Mesendoderm (in vitro differentiated cells): ENCODE data around the gene ASPG.

Source experiments
- DNase-seq: peaks from one replicate; pipeline ENCODE4 v3.0.0; 2013
- H2AK5ac ChIP-seq: 2 replicates; pipeline ENCODE4 v1.6.1; 2013; ENCODE audit warnings: low read length, inconsistent platforms
- H2BK120ac ChIP-seq: 2 replicates; pipeline ENCODE4 v1.6.1; 2013; ENCODE audit warnings: low read depth, mild to moderate bottlenecking, low read length, moderate library complexity, mixed read lengths
- H2BK15ac ChIP-seq: replicated peaks from 2 replicates; pipeline ENCODE4 v1.6.1; 2013; ENCODE audit warnings: low read depth, mild to moderate bottlenecking, moderate library complexity
- H2BK5ac ChIP-seq: 2 replicates; pipeline ENCODE4 v1.6.1; 2013; ENCODE audit warnings: low read length, inconsistent platforms
- H3K18ac ChIP-seq: 2 replicates; pipeline ENCODE4 v1.6.1; 2013; ENCODE audit warnings: mild to moderate bottlenecking, low read length, mixed read lengths
- H3K23ac ChIP-seq: one replicate; pipeline ENCODE4 v1.6.1; 2013; ENCODE audit warnings: low read length
- H3K27ac ChIP-seq: 2 replicates; pipeline ENCODE4 v1.5.1; 2013; ENCODE audit warnings: low read depth, mild to moderate bottlenecking, inconsistent platforms, low read length, moderate library complexity
- H3K27me3 ChIP-seq: 2 replicates; pipeline ENCODE4 v1.6.1; 2013; ENCODE audit warnings: low read length, control low read depth, mild to moderate bottlenecking, inconsistent platforms; ENCODE audit not compliant: insufficient read depth, poor library complexity
- H3K36me3 ChIP-seq: 2 replicates; pipeline ENCODE4 v1.6.1; 2013; ENCODE audit warnings: low read length, inconsistent platforms; ENCODE audit not compliant: control insufficient read depth, insufficient read depth
- H3K4ac ChIP-seq: one replicate; pipeline ENCODE4 v1.6.1; 2013; ENCODE audit warnings: low read depth, mild to moderate bottlenecking, low read length, moderate library complexity
- H3K4me1 ChIP-seq: 2 replicates; pipeline ENCODE4 v1.6.1; 2013; ENCODE audit warnings: low read depth, low read length, inconsistent platforms; ENCODE audit not compliant: control insufficient read depth
- H3K4me2 ChIP-seq: 2 replicates; pipeline ENCODE4 v1.6.1; 2013; ENCODE audit warnings: low read length
- H3K4me3 ChIP-seq: 2 replicates; pipeline ENCODE4 v1.5.1; 2013; ENCODE audit warnings: mild to moderate bottlenecking, low read length
- H3K56ac ChIP-seq: one replicate; pipeline ENCODE4 v1.6.1; 2013; ENCODE audit warnings: low read length
- H3K79me1 ChIP-seq: 2 replicates; pipeline ENCODE4 v1.6.1; 2013; ENCODE audit warnings: low read length, inconsistent platforms
- H3K79me2 ChIP-seq: 2 replicates; pipeline ENCODE4 v1.6.1; 2013; ENCODE audit warnings: mild to moderate bottlenecking, low read length; ENCODE audit not compliant: control insufficient read depth, insufficient read depth
- H3K9ac ChIP-seq: 2 replicates; pipeline ENCODE4 v1.6.1; 2013; ENCODE audit warnings: low read length, inconsistent platforms
- H4K5ac ChIP-seq: one replicate; pipeline ENCODE4 v1.6.1; 2013; ENCODE audit warnings: low read length
- H4K8ac ChIP-seq: one replicate; pipeline ENCODE4 v1.6.1; 2013; ENCODE audit warnings: low read depth, mild to moderate bottlenecking, control low read depth, low read length, moderate library complexity
- WGBS: extraction: QIAGEN DNeasy Blood & Tissue Kit; methylation state at CpG from one replicate; pipeline ENCODE4 v1.1.7; 2013; ENCODE audit warnings: low lambda C conversion rate, missing lambda C conversion rate; ENCODE audit not compliant: insufficient coverage; ENCODE audit errors: extremely low coverage; 5-methylcytosine and 5-hydroxymethylcytosine counted together

Gene ASPG

DNA sequence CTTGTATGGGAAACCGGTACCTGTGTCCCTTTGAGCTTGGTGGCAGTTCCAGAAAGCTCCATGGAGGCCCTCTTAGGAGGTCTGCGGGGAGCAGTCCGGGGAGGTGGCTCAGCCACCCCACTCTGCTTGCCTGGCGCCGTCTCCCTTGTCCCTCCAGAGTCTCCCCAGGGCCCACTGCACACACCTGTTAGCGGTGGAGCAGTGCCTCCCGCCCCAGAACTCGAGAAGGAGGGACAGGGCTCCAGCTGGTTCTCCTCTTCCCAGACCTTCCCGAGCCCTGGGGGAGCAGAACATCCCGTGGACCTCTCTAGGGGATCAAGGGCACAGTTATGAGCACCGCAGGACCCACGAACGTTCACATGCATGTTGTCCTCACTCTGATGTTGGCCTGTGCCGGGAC lies 10.8 kb downstream of the ASPG start:
- H3K27ac ChIP-seq: no peak overlapping the region
- H2BK15ac ChIP-seq: no peak overlapping the region
- no peak overlapping the region for H3K4ac ChIP-seq
- no peaks in the 10 kb centered on the region for H3K27me3 ChIP-seq
- H3K4me1 ChIP-seq: no peaks in the 10 kb centered on the region
- no peaks in the 10 kb centered on the region for H3K36me3 ChIP-seq
- no peak overlapping the region for H3K23ac ChIP-seq
- no peak overlapping the region for H2BK120ac ChIP-seq
- no peak overlapping the region for H3K9ac ChIP-seq
- H3K79me1 ChIP-seq: no peaks in the 10 kb centered on the region
- no peak overlapping the region for H4K5ac ChIP-seq
- no peak overlapping the region for H3K4me3 ChIP-seq
- WGBS: no CpG with 5 or more reads among the region's 14 CpGs
- H3K18ac ChIP-seq: no peak overlapping the region
- DNase-seq: no peak
- H2AK5ac ChIP-seq: no peak overlapping the region
- no peak overlapping the region for H2BK5ac ChIP-seq
- H3K79me2 ChIP-seq: no peaks in the 10 kb centered on the region
- no peak overlapping the region for H3K4me2 ChIP-seq
- no peak overlapping the region for H4K8ac ChIP-seq
- no peak overlapping the region for H3K56ac ChIP-seq

DNA sequence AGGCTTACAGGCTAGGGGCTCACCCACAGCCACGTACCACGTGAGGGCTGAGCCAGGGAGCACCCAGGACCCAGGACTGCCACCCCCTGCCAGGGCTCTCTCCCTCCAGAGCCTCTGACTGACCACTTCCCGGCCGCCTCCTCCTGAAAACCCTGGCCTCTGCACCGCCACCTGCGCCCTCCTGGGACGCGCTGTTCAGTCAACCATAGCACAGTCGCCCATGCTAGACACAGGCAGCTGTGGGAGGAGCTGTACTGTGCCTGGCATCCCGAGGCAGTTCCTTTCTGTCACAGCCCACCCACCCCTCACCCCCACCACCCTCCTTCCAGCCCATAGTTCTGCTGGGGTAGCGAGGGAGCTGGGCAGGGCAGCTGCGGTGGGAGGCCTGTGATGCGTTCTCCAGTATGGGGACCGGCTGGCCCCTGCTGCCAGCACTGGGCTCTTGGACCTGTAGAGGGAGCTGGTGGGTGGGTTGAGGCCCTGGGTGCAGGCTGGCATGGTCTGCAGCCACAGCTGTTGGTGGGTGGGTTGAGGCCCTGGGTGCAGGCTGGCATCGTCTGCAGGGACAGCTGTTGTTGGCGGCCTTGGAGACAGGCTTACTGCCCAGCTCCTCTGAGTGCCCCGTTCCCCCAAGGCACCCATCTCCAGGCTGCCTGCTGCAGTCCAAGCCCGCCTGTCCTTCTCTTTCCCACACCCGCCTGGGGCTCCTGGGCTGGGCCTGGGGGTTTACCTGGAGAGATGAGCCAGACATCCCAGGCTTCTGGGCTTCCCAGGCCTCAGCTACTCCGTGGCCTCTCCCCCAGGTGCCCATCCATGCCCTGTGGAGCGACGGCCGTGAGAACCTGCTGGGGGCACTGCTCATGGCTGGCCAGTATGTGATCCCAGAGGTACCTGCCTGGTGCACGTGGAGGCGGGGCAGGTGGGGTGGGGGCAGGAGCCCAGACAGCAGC lies 11.5 kb downstream of the ASPG start:
- Histone ChIP-seq H2BK15ac (no peak overlapping the region), H3K4ac (no peak overlapping the region), H3K27ac (no peak overlapping the region), H4K8ac (no peak overlapping the region), H3K27me3 (no peaks in the 10 kb centered on the region), H2BK120ac (no peak overlapping the region), H3K9ac (no peak overlapping the region), H3K79me1 (no peaks in the 10 kb centered on the region), H3K4me3 (no peak overlapping the region), H2AK5ac (no peak overlapping the region), H3K4me2 (no peak overlapping the region), H2BK5ac (no peak overlapping the region), H4K5ac (no peak overlapping the region), H3K79me2 (no peaks in the 10 kb centered on the region), H3K18ac (no peak overlapping the region), H3K23ac (no peak overlapping the region), H3K4me1 (no peaks in the 10 kb centered on the region), H3K36me3 (no peaks in the 10 kb centered on the region), H3K56ac (no peak overlapping the region)
- WGBS: no CpG with 5 or more reads among the region's 25 CpGs
- DNase-seq: no peak

DNA sequence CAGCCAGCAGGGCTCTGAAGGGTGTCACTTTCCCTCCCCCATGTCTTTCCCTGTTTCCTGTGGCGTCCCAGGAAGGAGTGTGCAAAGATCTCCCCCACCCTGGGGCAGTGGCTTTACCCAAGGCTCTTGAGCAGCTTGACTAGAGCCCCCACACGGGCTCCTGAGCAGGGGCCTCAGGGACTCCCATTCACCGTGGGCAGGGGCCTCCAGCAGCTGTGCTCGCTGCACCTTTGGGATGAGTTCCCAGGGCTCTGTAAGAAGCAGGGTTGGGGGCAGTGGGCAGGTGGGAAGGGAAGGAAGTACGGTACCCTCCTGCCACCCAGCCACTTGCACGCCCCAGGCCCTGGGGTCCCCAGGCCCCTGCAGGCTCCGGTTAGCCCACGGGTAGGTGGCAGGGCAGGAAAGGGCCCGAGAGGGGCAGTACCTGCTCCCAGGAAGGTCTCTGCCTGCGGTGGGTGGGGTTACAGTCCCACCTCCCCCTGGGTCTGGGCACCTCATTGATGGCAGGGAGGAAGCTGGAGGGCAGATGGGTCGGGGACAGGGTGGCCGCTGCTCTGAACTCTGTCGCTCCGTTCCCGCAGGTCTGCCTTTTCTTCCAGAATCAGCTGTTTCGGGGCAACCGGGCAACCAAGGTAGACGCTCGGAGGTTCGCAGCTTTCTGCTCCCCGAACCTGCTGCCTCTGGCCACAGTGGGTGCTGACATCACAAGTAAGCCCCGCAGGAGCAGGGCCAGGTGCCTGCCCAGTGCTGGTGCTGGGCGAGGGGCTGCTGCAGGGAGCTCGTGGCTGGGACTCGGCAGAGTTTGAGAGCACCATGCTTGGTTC lies 13.0 kb downstream of the ASPG start:
- H3K4me1 ChIP-seq: no peaks in the 10 kb centered on the region
- WGBS: no CpG with 5 or more reads among the region's 25 CpGs
- DNase-seq: no peak
- H4K5ac ChIP-seq: no peak overlapping the region
- H3K23ac ChIP-seq: no peak overlapping the region
- no peak overlapping the region for H3K56ac ChIP-seq
- H2BK120ac ChIP-seq: no peak overlapping the region
- H3K27ac ChIP-seq: no peak overlapping the region
- H3K18ac ChIP-seq: no peak overlapping the region
- H3K4me2 ChIP-seq: no peak overlapping the region
- no peak overlapping the region for H3K4me3 ChIP-seq
- H2BK15ac ChIP-seq: no peak overlapping the region
- no peaks in the 10 kb centered on the region for H3K27me3 ChIP-seq
- no peak overlapping the region for H4K8ac ChIP-seq
- no peaks in the 10 kb centered on the region for H3K79me1 ChIP-seq
- H3K79me2 ChIP-seq: no peaks in the 10 kb centered on the region
- H3K9ac ChIP-seq: no peak overlapping the region
- H2BK5ac ChIP-seq: no peak overlapping the region
- no peaks in the 10 kb centered on the region for H3K36me3 ChIP-seq
- H3K4ac ChIP-seq: no peak overlapping the region
- no peak overlapping the region for H2AK5ac ChIP-seq

DNA sequence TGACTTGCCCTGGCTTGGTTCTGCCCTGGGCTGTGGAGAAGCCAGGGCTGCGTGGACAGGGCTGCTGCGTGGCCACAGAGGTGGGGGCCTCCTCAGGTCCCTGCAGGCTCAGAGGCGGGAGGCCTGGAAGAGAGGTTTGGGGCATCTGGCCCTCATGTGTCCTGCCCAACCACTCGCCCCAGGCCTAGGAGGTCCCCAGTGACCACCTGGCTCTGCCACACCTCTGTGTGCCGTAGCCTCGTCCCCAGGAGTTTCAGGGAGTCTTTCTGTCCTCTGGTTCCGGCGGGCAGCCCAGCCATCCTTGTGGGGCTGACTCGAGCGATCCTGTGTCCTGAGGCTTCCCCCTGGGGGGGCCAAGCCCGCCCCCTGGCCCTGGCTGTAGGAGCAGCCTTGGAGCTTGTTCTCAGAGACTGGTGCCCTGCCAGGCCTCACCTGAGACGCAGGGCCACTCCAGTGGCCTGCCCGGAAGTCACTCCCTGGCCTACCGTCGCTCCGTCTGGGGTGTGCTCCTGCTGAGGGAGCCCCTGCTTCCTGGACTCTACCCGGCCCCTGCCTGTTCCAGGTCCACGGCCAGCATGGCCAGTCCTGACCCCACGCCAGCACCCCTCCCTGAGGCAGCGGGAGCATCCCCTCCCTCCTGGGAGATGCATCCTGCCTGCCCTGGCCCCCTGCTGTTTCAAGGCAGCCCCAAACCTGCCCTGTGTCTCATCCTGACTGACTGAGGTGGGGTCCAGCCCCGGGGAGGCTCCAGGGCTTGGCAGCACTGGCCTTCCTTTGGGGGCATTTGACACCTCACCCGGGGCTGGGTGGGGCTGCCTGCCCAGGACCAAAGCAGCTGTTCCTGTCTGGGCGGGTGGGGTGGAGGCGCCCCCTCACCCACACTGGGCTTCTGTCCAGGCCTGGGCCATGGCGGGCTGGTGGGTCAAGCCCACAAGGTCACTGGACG lies 13.9 kb downstream of the ASPG start:
- H3K79me1 ChIP-seq: no peaks in the 10 kb centered on the region

DNA sequence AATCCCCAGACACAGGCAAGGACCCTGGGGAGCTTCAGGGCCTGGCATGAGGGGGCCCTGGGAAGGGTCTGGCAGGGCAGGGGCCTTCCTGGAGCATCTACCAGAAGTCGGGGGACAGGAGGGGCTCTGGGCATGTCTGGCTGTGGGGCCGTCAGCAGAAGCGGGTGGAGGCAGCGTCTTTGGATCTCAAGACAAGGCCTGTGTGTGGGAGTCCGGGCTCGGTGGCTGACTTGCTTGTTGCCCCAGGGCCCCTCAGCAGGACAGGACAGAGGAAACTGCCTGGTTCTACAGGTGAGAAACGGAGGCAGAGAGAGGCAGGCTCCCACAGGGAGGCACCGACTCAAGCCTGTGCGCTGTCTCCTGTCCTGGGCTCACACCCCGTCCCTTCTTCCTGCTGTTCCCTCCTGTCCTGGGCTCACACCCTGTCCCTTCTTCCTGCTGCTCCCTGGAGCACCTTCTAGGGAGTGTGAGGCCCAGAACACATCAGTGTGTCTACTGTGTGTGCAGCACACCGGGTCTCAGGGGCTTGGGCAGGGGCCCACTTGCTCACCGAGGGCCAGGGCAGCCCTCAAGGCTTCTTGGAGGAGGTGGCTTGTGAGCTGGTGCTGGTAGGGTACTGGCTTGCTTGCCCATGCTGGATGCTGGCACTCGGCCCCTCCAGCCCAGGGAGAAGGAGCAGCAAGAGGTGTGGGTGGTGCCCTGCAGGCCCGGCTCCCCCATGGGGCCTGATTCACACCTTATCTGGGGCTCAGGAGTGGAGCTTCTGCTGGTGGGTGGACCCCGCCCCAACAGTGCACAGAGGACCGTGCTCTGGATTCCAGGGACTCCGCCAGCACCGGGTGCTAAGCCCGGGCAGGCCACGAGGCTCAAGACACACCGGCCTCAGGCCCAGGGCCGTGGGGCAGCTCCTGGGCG lies 14.9 kb downstream of the ASPG start:
- no CpG with 5 or more reads among the region's 23 CpGs for WGBS
- no peak overlapping the region for H3K4ac ChIP-seq
- no peaks in the 10 kb centered on the region for H3K79me1 ChIP-seq
- no peak overlapping the region for H4K5ac ChIP-seq
- no peak overlapping the region for H3K27ac ChIP-seq
- no peak overlapping the region for H3K56ac ChIP-seq
- H3K4me1 ChIP-seq: no peaks in the 10 kb centered on the region
- no peaks in the 10 kb centered on the region for H3K36me3 ChIP-seq
- H3K4me3 ChIP-seq: no peak overlapping the region
- H3K79me2 ChIP-seq: no peaks in the 10 kb centered on the region
- no peak overlapping the region for H3K18ac ChIP-seq
- H2BK15ac ChIP-seq: no peak overlapping the region
- no peak overlapping the region for H3K23ac ChIP-seq
- no peak overlapping the region for H2BK120ac ChIP-seq
- no peaks in the 10 kb centered on the region for H3K27me3 ChIP-seq
- no peak overlapping the region for H2AK5ac ChIP-seq
- no peak overlapping the region for H2BK5ac ChIP-seq
- no peak overlapping the region for H3K9ac ChIP-seq
- no peak overlapping the region for H4K8ac ChIP-seq
- no peak overlapping the region for H3K4me2 ChIP-seq
- no peak for DNase-seq

More for the DNA sequence above, 13.9 kb downstream of the ASPG start:
- no peak overlapping the region for H3K4me2 ChIP-seq
- no peak overlapping the region for H3K23ac ChIP-seq
- H3K79me2 ChIP-seq: no peaks in the 10 kb centered on the region
- no peak overlapping the region for H3K9ac ChIP-seq
- H3K18ac ChIP-seq: no peak overlapping the region
- H3K4ac ChIP-seq: no peak overlapping the region
- DNase-seq: no peak
- WGBS: no CpG with 5 or more reads among the region's 26 CpGs
- no peaks in the 10 kb centered on the region for H3K27me3 ChIP-seq
- H4K5ac ChIP-seq: no peak overlapping the region
- no peak overlapping the region for H2AK5ac ChIP-seq
- H2BK15ac ChIP-seq: no peak overlapping the region
- no peaks in the 10 kb centered on the region for H3K4me1 ChIP-seq
- no peak overlapping the region for H3K56ac ChIP-seq
- H3K36me3 ChIP-seq: no peaks in the 10 kb centered on the region
- H2BK120ac ChIP-seq: no peak overlapping the region
- H4K8ac ChIP-seq: no peak overlapping the region
- no peak overlapping the region for H2BK5ac ChIP-seq
- no peak overlapping the region for H3K4me3 ChIP-seq
- no peak overlapping the region for H3K27ac ChIP-seq
